HG03108 (cell line): ENCODE data around the gene KRTAP1-5.
"Not testable (repeated sequence)": the region's sequence is repeated elsewhere in the genome, so short reads cannot be mapped to it uniquely, and the experiment has no call there.

Experiments used
- ATAC-seq: cut with Tn5 transposase; IDR thresholded peaks from one replicate; pipeline ENCODE4 v1.9.1; 2021; ENCODE audit warnings: moderate library complexity; ENCODE audit not compliant: unreplicated experiment

KRTAP1-5 gene

GRCh38 chr17:41026715-41027471, at the start of gene KRTAP1-5:
Gene KRTAP1-5 (minus strand): TSS chr17:41027208. CDS start chr17:41027155, 53 bp downstream.
- no peak for ATAC-seq

GRCh38 chr17:41076788-41077187, 49.8 kb upstream of the KRTAP1-5 start:
- no peak for ATAC-seq

- ATAC-seq, result no peak
Measured at GRCh38 chr17:41073676-41074075, 46.7 kb upstream of the KRTAP1-5 start.

- ATAC-seq, result no peak
Measured at GRCh38 chr17:41071606-41072360, 44.8 kb upstream of the KRTAP1-5 start.

- ATAC-seq, result no peak
Measured at GRCh38 chr17:41069031-41069430, 42.0 kb upstream of the KRTAP1-5 start.

- ATAC-seq, result no peak
Measured at GRCh38 chr17:41067281-41067680, 40.3 kb upstream of the KRTAP1-5 start.

GRCh38 chr17:41065829-41066624, 39.0 kb upstream of the KRTAP1-5 start, which contains the start of gene KRTAP2-4:
Gene KRTAP2-4 (minus strand): TSS chr17:41065879. CDS start chr17:41065845, 34 bp downstream.
- ATAC-seq, result no peak

GRCh38 chr17:41065016-41065689, 38.1 kb upstream of the KRTAP1-5 start:
- ATAC-seq, result not testable (repeated sequence)

- no peak for ATAC-seq
Measured at GRCh38 chr17:41064301-41064700, 37.3 kb upstream of the KRTAP1-5 start.

GRCh38 chr17:41063449-41063848, 36.4 kb upstream of the KRTAP1-5 start:
- no peak for ATAC-seq

- no peak for ATAC-seq
Measured at GRCh38 chr17:41061964-41062363, 35.0 kb upstream of the KRTAP1-5 start.

- ATAC-seq, result no peak
Measured at GRCh38 chr17:41060052-41060604, 33.1 kb upstream of the KRTAP1-5 start, which contains the start of gene KRTAP2-3. Gene KRTAP2-3 (minus strand): TSS chr17:41060114. CDS start chr17:41060050, 64 bp downstream.

- ATAC-seq, result not testable (repeated sequence)
Measured at GRCh38 chr17:41059276-41060051, 32.5 kb upstream of the KRTAP1-5 start.

GRCh38 chr17:41058741-41059140, 31.7 kb upstream of the KRTAP1-5 start:
- ATAC-seq, result no peak

GRCh38 chr17:41057547-41057946, 30.5 kb upstream of the KRTAP1-5 start:
- no peak for ATAC-seq

- not testable (repeated sequence) for ATAC-seq
Measured at GRCh38 chr17:41055130-41055529, 28.1 kb upstream of the KRTAP1-5 start, which contains the start of gene KRTAP2-2. Gene KRTAP2-2 (minus strand): TSS chr17:41055230. CDS start chr17:41055211, 19 bp downstream.

GRCh38 chr17:41054556-41054955, 27.5 kb upstream of the KRTAP1-5 start:
- ATAC-seq, result not testable (repeated sequence)

GRCh38 chr17:41054025-41054424, 27.0 kb upstream of the KRTAP1-5 start:
- no peak for ATAC-seq

- no peak for ATAC-seq
Measured at GRCh38 chr17:41052566-41052965, 25.6 kb upstream of the KRTAP1-5 start.
